DND-41 (cell line): Measurements from ENCODE around the gene LMX1A.

Experiments used
- ATAC-seq: fragments of 200-7000 bp; cut with Tn5 transposase; 3 replicates; pipeline ENCODE4 v1.9.1; 2021; ENCODE audit warnings: low read depth; ENCODE audit not compliant: insufficient read depth
- DNase-seq: peaks from one replicate; pipeline ENCODE4 v3.0.0-alpha.2; 2020
- H2AFZ ChIP-seq: 2 replicates; pipeline ENCODE4 v1.6.0; 2012; ENCODE audit warnings: low read depth, low read length
- H3K27ac ChIP-seq: 2 replicates; pipeline ENCODE4 v1.5.1; 2012; ENCODE audit warnings: low read length, inconsistent platforms
- H3K27me3 ChIP-seq: fragments of 200-600 bp; sonication (generic); 2 replicates; pipeline ENCODE4 v1.6.0; 2012; ENCODE audit warnings: low read length, mild to moderate bottlenecking, inconsistent platforms; ENCODE audit not compliant: insufficient read depth, poor library complexity
- H3K36me3 ChIP-seq: 2 replicates; pipeline ENCODE4 v1.5.1; 2012; ENCODE audit warnings: low read length, inconsistent platforms; ENCODE audit not compliant: insufficient read depth
- H3K4me1 ChIP-seq: 2 replicates; pipeline ENCODE4 v1.5.1; 2012; ENCODE audit warnings: mild to moderate bottlenecking, low read length; ENCODE audit not compliant: insufficient read depth
- H3K4me2 ChIP-seq: 2 replicates; pipeline ENCODE4 v1.6.0; 2012; ENCODE audit warnings: mild to moderate bottlenecking, moderate library complexity, low read length, inconsistent platforms; ENCODE audit not compliant: insufficient read depth
- H3K4me3 ChIP-seq, 2 experiments: fragments of 200-600 bp in 1 of 2; shearing (Covaris generic) in 1 of 2; 2 replicates each; pipeline ENCODE4 v1.5.1; 2012 to 2016; ENCODE audit warnings: inconsistent platforms in 2 of 2, low read length in 2 of 2, mild to moderate bottlenecking in 2 of 2, low read depth in 1 of 2, moderate library complexity in 1 of 2
- H3K79me2 ChIP-seq: 2 replicates; pipeline ENCODE4 v1.6.0; 2012; ENCODE audit warnings: low read length, inconsistent platforms; ENCODE audit not compliant: insufficient read depth
- H3K9ac ChIP-seq: 2 replicates; pipeline ENCODE4 v1.6.0; 2012; ENCODE audit warnings: low read depth, mild to moderate bottlenecking, inconsistent platforms, low read length, moderate library complexity
- H3K9me3 ChIP-seq: 2 replicates; pipeline ENCODE4 v1.5.1; 2012; ENCODE audit warnings: low read length, moderate library complexity, mild to moderate bottlenecking, inconsistent platforms; ENCODE audit not compliant: insufficient read depth, severe bottlenecking
- H4K20me1 ChIP-seq: 2 replicates; pipeline ENCODE4 v1.6.0; 2012; ENCODE audit warnings: low read length; ENCODE audit not compliant: insufficient read depth
- EZH2 ChIP-seq: IDR thresholded peaks from 3 replicates; pipeline ENCODE4 v1.6.1; 2012; ENCODE audit warnings: borderline replicate concordance, low read depth, mild to moderate bottlenecking, moderate library complexity, low read length, inconsistent platforms; ENCODE audit not compliant: severe bottlenecking
- TF ChIP-seq, protein P1 (sequence below): IDR thresholded peaks from 2 replicates; pipeline ENCODE4 v1.5.1; 2012; ENCODE audit warnings: borderline replicate concordance, low read length, moderate library complexity, mild to moderate bottlenecking; ENCODE audit not compliant: poor library complexity, severe bottlenecking; ENCODE audit errors: extremely low read depth

Gene LMX1A

DNA sequence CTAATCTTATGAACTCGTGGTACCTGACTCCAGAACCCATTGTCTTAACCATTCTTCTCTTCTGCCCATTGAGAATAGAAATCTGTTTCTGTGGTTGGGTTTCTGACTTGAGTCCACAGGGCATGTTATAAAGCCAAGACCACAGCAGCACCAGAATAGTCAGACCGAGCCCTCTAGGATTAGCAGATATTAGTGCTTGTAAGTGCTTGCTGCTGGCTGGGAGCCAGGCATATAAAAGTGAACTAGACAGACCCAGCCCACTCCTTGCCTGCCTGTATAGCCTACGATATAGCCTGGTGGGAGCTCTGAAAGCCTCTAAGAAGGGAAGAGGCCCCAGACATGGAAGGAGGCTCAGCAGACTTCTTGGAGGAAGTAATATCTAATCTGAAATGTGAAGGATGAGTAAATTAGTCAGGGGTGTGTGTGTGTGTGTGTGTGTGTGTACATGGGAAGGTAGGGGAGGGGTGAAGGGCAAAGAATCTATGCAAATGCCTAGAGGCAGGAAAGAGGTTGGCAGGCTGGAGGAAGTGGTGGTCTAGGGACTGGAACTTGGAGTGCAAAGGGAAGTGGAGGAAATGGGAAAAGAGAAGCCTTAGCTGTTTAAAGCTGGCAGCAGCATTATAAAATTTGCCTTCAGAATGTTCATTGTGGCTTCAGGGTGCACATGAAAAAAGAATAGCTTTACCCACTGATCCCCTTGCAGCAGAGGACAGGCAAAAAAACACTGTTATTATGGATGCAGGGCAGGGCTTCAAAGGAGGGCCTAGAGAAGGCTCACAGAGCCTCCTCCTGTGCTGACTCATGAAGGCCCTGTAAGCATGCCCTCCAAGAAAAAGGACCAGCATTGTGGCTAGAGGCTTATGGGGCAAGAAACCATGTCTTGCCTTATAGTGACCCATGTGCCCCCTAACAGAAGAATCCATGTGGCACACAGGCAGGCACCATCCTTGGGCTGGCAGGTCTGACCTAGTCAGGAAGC, 169.2 kb downstream of the LMX1A start:
- TF ChIP-seq, protein P1, sequence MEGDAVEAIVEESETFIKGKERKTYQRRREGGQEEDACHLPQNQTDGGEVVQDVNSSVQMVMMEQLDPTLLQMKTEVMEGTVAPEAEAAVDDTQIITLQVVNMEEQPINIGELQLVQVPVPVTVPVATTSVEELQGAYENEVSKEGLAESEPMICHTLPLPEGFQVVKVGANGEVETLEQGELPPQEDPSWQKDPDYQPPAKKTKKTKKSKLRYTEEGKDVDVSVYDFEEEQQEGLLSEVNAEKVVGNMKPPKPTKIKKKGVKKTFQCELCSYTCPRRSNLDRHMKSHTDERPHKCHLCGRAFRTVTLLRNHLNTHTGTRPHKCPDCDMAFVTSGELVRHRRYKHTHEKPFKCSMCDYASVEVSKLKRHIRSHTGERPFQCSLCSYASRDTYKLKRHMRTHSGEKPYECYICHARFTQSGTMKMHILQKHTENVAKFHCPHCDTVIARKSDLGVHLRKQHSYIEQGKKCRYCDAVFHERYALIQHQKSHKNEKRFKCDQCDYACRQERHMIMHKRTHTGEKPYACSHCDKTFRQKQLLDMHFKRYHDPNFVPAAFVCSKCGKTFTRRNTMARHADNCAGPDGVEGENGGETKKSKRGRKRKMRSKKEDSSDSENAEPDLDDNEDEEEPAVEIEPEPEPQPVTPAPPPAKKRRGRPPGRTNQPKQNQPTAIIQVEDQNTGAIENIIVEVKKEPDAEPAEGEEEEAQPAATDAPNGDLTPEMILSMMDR, result no peak
- TF ChIP-seq EZH2, result no peak
- Histone ChIP-seq H3K9ac (no peak overlapping the region), H3K4me1 (no peaks in the 10 kb centered on the region), H3K9me3 (no peaks in the 10 kb centered on the region), H2AFZ (no peak overlapping the region), H3K4me2 (no peak overlapping the region), H3K27ac (no peak overlapping the region), H3K79me2 (no peaks in the 10 kb centered on the region), H4K20me1 (no peaks in the 10 kb centered on the region), H3K27me3 (no peaks in the 10 kb centered on the region), H3K36me3 (no peaks in the 10 kb centered on the region), H3K4me3 (no peak overlapping the region)
- ATAC-seq, result no peak
- DNase-seq, result no peak

DNA sequence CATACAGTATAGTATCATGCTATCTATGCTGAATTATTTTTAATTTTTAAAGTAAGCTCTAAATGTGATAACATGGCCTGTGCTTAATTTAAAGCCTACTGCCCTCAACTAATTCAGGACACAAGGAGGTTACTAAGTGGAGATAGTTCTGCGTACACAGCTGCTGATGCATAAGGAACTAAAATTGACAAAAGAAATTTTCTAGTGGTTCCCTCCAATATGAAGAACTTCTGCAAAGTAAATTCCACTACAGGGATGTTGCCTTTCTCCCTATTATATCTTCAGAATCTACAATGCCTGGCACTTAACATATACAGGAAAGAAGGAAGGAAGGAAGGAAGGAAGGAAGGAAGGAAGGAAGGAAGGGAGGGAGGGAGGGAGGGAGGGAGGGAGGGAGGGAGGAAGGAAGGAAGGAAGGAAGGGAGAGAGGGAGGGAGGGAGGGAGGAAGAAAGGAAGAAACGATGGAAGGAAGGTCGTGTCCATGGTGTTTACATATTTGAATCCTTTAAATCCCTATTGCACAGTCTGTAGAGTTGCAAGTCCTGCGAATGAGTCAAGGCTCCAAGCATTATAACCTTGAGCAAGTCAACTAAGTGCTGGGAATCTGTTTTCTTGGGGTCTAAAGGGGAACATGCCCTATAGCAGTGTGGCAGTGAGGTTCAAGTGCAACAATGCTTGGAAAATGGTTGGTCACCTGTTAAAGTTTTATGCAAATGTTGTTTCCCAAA, 171.2 kb downstream of the LMX1A start:
- H3K4me1 ChIP-seq, result no peaks in the 10 kb centered on the region
- no peak overlapping the region for H2AFZ ChIP-seq
- no peaks in the 10 kb centered on the region for H3K36me3 ChIP-seq
- H3K27ac ChIP-seq, result no peak overlapping the region
- DNase-seq (no peak), ATAC-seq (no peak)
- H3K9ac ChIP-seq, result no peak overlapping the region
- H3K4me3 ChIP-seq, result no peak overlapping the region
- H3K27me3 ChIP-seq, result no peaks in the 10 kb centered on the region
- no peaks in the 10 kb centered on the region for H3K79me2 ChIP-seq
- H3K4me2 ChIP-seq, result no peak overlapping the region
- no peaks in the 10 kb centered on the region for H4K20me1 ChIP-seq
- H3K9me3 ChIP-seq, result no peaks in the 10 kb centered on the region
- TF ChIP-seq EZH2, result no peak
- TF ChIP-seq, protein P1, result no peak

DNA sequence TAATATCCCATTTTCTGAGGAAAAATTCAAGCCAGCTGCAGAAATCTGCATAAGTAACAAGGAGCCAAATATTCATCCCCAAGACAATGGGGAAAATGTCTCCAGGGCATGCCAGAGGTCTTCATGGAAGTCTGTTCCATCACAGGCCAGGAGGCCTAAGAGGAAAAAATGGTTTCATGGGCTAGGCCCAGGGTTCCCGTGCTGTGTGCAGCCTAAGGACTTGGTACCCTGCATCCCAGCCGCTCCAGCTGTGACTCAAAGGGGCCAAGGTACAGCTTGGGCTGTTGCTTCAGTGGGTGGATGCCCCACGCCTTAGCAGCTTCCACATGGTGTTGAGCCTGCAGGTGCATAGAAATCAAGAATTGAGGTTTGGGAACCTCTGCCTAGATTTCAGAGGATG, 173.5 kb downstream of the LMX1A start:
- H4K20me1 ChIP-seq, result no peaks in the 10 kb centered on the region
- H3K4me1 ChIP-seq, result no peaks in the 10 kb centered on the region
- no peaks in the 10 kb centered on the region for H3K9me3 ChIP-seq
- H3K4me2 ChIP-seq, result no peak overlapping the region
- no peak overlapping the region for H3K9ac ChIP-seq
- H3K27ac ChIP-seq, result no peak overlapping the region
- H3K27me3 ChIP-seq, result peaks cover 2% of the 10 kb centered on the region
- H3K4me3 ChIP-seq, result no peak overlapping the region
- DNase-seq (no peak), ATAC-seq (no peak)
- H2AFZ ChIP-seq, result no peak overlapping the region
- H3K36me3 ChIP-seq, result no peaks in the 10 kb centered on the region
- no peaks in the 10 kb centered on the region for H3K79me2 ChIP-seq
- no peak for TF ChIP-seq EZH2
- TF ChIP-seq, protein P1, result no peak
